HL-60 (cell line): ENCODE measurements around the gene CHRNA4.

Experiments used
- DNase-seq, 2 experiments: peaks; one replicate each; pipeline ENCODE4 v3.0.0-alpha.2; 2010 to 2020; ENCODE audit warnings: low read depth in 1 of 2, low spot score in 1 of 2
- H3K27ac ChIP-seq: fragments of 250-450 bp; sonication (Bioruptor Pico); replicated peaks from 2 replicates; pipeline ENCODE4 v1.5.1; 2020; ENCODE audit warnings: mild to moderate bottlenecking, moderate library complexity
- H3K27me3 ChIP-seq: fragments of 250-450 bp; sonication (Bioruptor Pico); 2 replicates; pipeline ENCODE4 v1.5.1; 2021; ENCODE audit warnings: mild to moderate bottlenecking, moderate library complexity; ENCODE audit not compliant: insufficient read depth, poor library complexity, severe bottlenecking
- H3K4me3 ChIP-seq: replicated peaks from 2 replicates; pipeline ENCODE4 v1.5.1; 2011; ENCODE audit warnings: mild to moderate bottlenecking, control low read depth, low read length; ENCODE audit not compliant: insufficient read depth
- CTCF ChIP-seq: IDR thresholded peaks from one replicate; pipeline ENCODE4 v1.5.1; 2011; ENCODE audit warnings: low read length, control low read depth, inconsistent platforms; ENCODE audit not compliant: insufficient read depth
- GABPA ChIP-seq: IDR thresholded peaks from 2 replicates; pipeline ENCODE4 v1.6.1; 2012; ENCODE audit warnings: low read depth
- POLR2AphosphoS5 ChIP-seq: IDR thresholded peaks from 2 replicates; pipeline ENCODE4 v1.6.1; 2012; ENCODE audit warnings: low read depth
- REST ChIP-seq: IDR thresholded peaks from 2 replicates; pipeline ENCODE4 v1.6.1; 2012; ENCODE audit warnings: low read depth; ENCODE audit not compliant: insufficient replicate concordance
- SPI1 ChIP-seq: IDR thresholded peaks from 2 replicates; pipeline ENCODE4 v1.6.1; 2012; ENCODE audit warnings: low read depth, mild to moderate bottlenecking, borderline replicate concordance

The CHRNA4 gene

GRCh38 chr20:63364801-63365585 lies 3.8 kb upstream of the CHRNA4 start:
- no peak for DNase-seq
- Histone ChIP-seq H3K4me3 (no peak overlapping the region), H3K27me3 (peaks cover 19% of the 10 kb centered on the region), H3K27ac (no peak overlapping the region)
- TF ChIP-seq REST (no peak), CTCF (no peak), GABPA (no peak), POLR2AphosphoS5 (no peak), SPI1 (no peak)

- Histone ChIP-seq H3K27me3 (peaks cover 22% of the 10 kb centered on the region), H3K4me3 (no peak overlapping the region), H3K27ac (no peak overlapping the region)
- TF ChIP-seq CTCF (no peak), GABPA (no peak), POLR2AphosphoS5 (no peak), REST (no peak), SPI1 (no peak)
- DNase-seq = no peak
Observed at GRCh38 chr20:63363981-63364561, 2.9 kb upstream of the CHRNA4 start.

- no peak overlapping the region for H3K4me3 ChIP-seq
- TF ChIP-seq REST (no peak), GABPA (no peak), CTCF (no peak), POLR2AphosphoS5 (no peak), SPI1 (no peak)
- H3K27ac ChIP-seq = no peak overlapping the region
- DNase-seq = no peak
- peaks cover 22% of the 10 kb centered on the region for H3K27me3 ChIP-seq
Observed at GRCh38 chr20:63363013-63363957, 2.1 kb upstream of the CHRNA4 start.
